ENCODE results near the gene SLC38A3. TPM values are rescaled to one million over a fixed set of nuclear protein-coding genes. Genes with fewer than 3 reads are reported as not detected.

Gene SLC38A3
- total and polyA plus RNA-seq, 2 donors from 2014 or later, result 1.6 to 4.2 TPM

DNA sequence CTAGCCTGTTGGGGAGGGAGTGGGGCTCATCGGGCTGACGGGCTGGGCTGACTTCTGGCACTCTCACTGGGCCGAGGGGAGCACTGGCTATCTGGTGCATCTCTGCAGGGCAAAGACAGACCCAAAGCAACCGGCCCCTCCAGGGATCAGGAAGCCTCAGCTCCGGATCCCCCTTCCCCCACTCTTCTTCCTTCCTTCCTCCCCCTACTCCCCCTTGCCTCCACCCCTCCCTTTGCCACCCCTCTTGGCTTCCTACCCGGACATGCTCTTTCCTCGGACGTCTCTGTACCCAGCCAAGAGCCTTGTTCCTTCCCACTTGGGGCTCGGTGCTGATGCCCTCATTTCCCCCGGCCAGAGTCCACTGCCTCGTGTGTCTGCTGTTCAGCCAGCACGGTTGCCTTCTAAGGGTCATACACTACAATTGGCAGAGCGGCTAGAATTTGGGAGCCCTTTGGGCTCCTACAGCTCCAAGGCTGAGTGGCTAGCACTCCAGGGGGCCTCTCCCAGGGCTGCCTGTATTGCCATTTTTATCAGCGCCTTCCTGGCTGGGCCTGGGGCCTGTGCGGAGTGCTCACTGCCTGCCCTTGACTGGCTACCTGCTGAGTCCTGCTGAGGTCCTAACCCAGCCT lies 39.0 kb upstream of the SLC38A3 start:
- no peak overlapping the region for H3K4me3 ChIP-seq (ENCODE audit: low read length in 3 of 3)
- H3K27ac ChIP-seq (ENCODE audit: low read depth in 2 of 2, low read length in 2 of 2), result peak overlapping the region; percentile 83 to 90

DNA sequence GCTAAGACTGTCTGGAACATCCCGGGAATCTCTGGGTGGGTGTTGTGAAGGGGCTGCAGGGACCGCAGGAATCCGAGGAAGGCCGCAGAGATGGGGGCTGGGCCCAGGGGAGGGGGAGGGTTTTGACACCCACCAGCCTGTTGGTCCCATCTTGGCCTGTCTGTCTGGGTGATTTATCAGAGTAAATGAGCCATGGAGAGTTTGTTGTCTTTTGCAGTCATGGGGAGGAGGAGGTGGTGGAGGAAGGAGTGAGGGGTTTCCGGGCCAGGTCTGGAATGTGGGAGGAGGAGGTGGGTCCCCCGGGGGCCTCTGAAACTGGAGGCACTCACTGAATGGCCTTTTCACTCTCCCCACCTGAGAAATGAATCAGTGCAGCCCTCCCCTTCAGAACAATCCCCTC lies 38.5 kb upstream of the SLC38A3 start:
- Histone ChIP-seq H3K27ac (ENCODE audit: low read depth in 2 of 2, low read length in 2 of 2) (peak overlapping the region; percentile 83 to 90), H3K9ac (ENCODE audit: low read length in 3 of 3) (peak overlapping the region in 1 of 3 donors; percentile 49), H3K4me3 (ENCODE audit: low read length in 3 of 3) (no peak overlapping the region), H3K27me3 (ENCODE audit: control insufficient read depth, insufficient read depth, low read length) (no peaks in the 10 kb centered on the region), H3K4me1 (ENCODE audit: control insufficient read depth in 2 of 3, insufficient read depth in 2 of 3, low read depth in 1 of 3, low read length in 3 of 3) (peaks cover 5 to 88% (median 63%) of the 10 kb centered on the region in 3 donors), H3K36me3 (ENCODE audit: control insufficient read depth in 2 of 3, insufficient read depth in 3 of 3, low read length in 3 of 3) (peaks cover 0 to 2% (median 0%) of the 10 kb centered on the region in 3 donors), H3K9me3 (ENCODE audit: control insufficient read depth in 2 of 3, insufficient read depth in 1 of 3, low read length in 3 of 3) (no peaks in the 10 kb centered on the region)
- no peak for FAIRE-seq
- intact Hi-C loops (cut with DNase I), result no loop called here
- peak in 4 of 5 donors; percentile 90 to 97 (median 94) for DNase-seq
- no peak for TF ChIP-seq CTCF (IDR thresholded peaks at IDR 0.05; ENCODE audit: borderline replicate concordance, extremely low read depth, insufficient read depth)

More for the DNA sequence above, 39.0 kb upstream of the SLC38A3 start:
- intact Hi-C loops (cut with DNase I), result no loop called here
- no peak for TF ChIP-seq CTCF (IDR thresholded peaks at IDR 0.05; ENCODE audit: borderline replicate concordance, extremely low read depth, insufficient read depth)
- Histone ChIP-seq H3K9ac (ENCODE audit: low read length in 3 of 3) (peak overlapping the region in 1 of 3 donors; percentile 60), H3K4me1 (ENCODE audit: control insufficient read depth in 2 of 3, insufficient read depth in 2 of 3, low read depth in 1 of 3, low read length in 3 of 3) (peaks cover 5 to 90% (median 65%) of the 10 kb centered on the region in 3 donors), H3K27me3 (ENCODE audit: control insufficient read depth, insufficient read depth, low read length) (no peaks in the 10 kb centered on the region), H3K9me3 (ENCODE audit: control insufficient read depth in 2 of 3, insufficient read depth in 1 of 3, low read length in 3 of 3) (no peaks in the 10 kb centered on the region), H3K36me3 (ENCODE audit: control insufficient read depth in 2 of 3, insufficient read depth in 3 of 3, low read length in 3 of 3) (peaks cover 0 to 2% (median 0%) of the 10 kb centered on the region in 3 donors)
- no peak for FAIRE-seq
- DNase-seq, result peak in 3 of 5 donors; percentile 35 to 79 (median 56)

GRCh38 chr3:50167069-50167840 lies 37.8 kb upstream of the SLC38A3 start:
- no peak for FAIRE-seq
- TF ChIP-seq CTCF (IDR thresholded peaks at IDR 0.05; ENCODE audit: borderline replicate concordance, extremely low read depth, insufficient read depth), result no peak
- DNase-seq, result peak; percentile 84 to 91 (median 84)
- H3K4me3 ChIP-seq (ENCODE audit: low read length in 3 of 3), result peak overlapping the region in 1 of 3 donors; percentile 14
- intact Hi-C loops (cut with DNase I), result no loop called here
- no peaks in the 10 kb centered on the region for H3K27me3 ChIP-seq (ENCODE audit: control insufficient read depth, insufficient read depth, low read length)
- H3K36me3 ChIP-seq (ENCODE audit: control insufficient read depth in 2 of 3, insufficient read depth in 3 of 3, low read length in 3 of 3), result peaks cover 0 to 2% (median 0%) of the 10 kb centered on the region in 3 donors
- H3K9ac ChIP-seq (ENCODE audit: low read length in 3 of 3), result peak overlapping the region in 1 of 3 donors; percentile 69
- H3K27ac ChIP-seq (ENCODE audit: low read depth in 2 of 2, low read length in 2 of 2), result peak overlapping the region; percentile 83 to 90
- H3K9me3 ChIP-seq (ENCODE audit: control insufficient read depth in 2 of 3, insufficient read depth in 1 of 3, low read length in 3 of 3), result no peaks in the 10 kb centered on the region
- peaks cover 5 to 89% (median 59%) of the 10 kb centered on the region in 3 donors for H3K4me1 ChIP-seq (ENCODE audit: control insufficient read depth in 2 of 3, insufficient read depth in 2 of 3, low read depth in 1 of 3, low read length in 3 of 3)
